Measurements from ENCODE around the gene SETD3.

Gene SETD3

GRCh38 chr14:99516871-99517642, 36.4 kb upstream of the SETD3 start:
- no peak for DNase-seq (ENCODE audit: low spot score)

- DNase-seq (ENCODE audit: low spot score) = no peak
Measured at GRCh38 chr14:99516156-99516870, 35.7 kb upstream of the SETD3 start.

GRCh38 chr14:99515301-99516155, 34.9 kb upstream of the SETD3 start:
- DNase-seq (ENCODE audit: low spot score) = no peak

- no peak for DNase-seq (ENCODE audit: low spot score)
Measured at GRCh38 chr14:99514552-99515300, 34.1 kb upstream of the SETD3 start.

- no peak for DNase-seq (ENCODE audit: low spot score)
Measured at GRCh38 chr14:99513946-99514551, 33.4 kb upstream of the SETD3 start.

- DNase-seq (ENCODE audit: low spot score) = no peak
Measured at GRCh38 chr14:99513183-99513694, 32.6 kb upstream of the SETD3 start.

- no peak for DNase-seq (ENCODE audit: low spot score)
Measured at GRCh38 chr14:99512571-99513182, 32.0 kb upstream of the SETD3 start.

GRCh38 chr14:99512110-99512449, 31.4 kb upstream of the SETD3 start:
- DNase-seq (ENCODE audit: low spot score) = no peak

- peak; percentile 67 for DNase-seq (ENCODE audit: low spot score)
Measured at GRCh38 chr14:99511421-99512109, 30.9 kb upstream of the SETD3 start.

- DNase-seq (ENCODE audit: low spot score) = no peak
Measured at GRCh38 chr14:99510556-99511139, 30.0 kb upstream of the SETD3 start.

- no peak for DNase-seq (ENCODE audit: low spot score)
Measured at GRCh38 chr14:99509871-99510555, 29.4 kb upstream of the SETD3 start.

- DNase-seq (ENCODE audit: low spot score) = no peak
Measured at GRCh38 chr14:99508896-99509629, 28.4 kb upstream of the SETD3 start.

GRCh38 chr14:99507860-99508640, 27.4 kb upstream of the SETD3 start:
- DNase-seq (ENCODE audit: low spot score) = peak; percentile 54

GRCh38 chr14:99506276-99506675, 25.6 kb upstream of the SETD3 start:
- DNase-seq (ENCODE audit: low spot score) = no peak

- no peak for DNase-seq (ENCODE audit: low spot score)
Measured at GRCh38 chr14:99505089-99505488, 24.4 kb upstream of the SETD3 start.

- no peak for DNase-seq (ENCODE audit: low spot score)
Measured at GRCh38 chr14:99503848-99504453, 23.3 kb upstream of the SETD3 start.

GRCh38 chr14:99502989-99503421, 22.3 kb upstream of the SETD3 start:
- no peak for DNase-seq (ENCODE audit: low spot score)

Measured in Ammon's horn (tissue), 1 donor.